ENCODE results near the gene LRRC4C.

DNA sequence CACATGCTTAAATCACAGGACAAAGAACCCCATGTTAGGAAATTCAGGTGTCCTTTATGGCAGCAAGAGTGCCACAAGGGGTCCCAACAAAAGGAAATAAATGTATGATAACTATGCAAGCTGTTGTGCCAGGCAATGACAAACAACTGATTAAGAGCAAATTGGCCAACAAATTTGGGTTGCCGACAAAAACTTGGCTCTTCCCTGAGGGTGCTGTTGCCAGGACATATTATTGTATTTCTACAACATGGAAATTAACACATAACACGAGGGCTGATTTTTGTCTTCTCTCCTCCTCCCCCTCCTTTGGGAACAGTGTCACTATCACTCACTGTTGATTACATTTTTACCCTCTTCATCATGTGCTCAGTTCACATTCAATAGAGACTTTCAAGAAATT is 56.0 kb downstream of the LRRC4C start:
- no peak for TF ChIP-seq POLR2A (IDR thresholded peaks at IDR 0.05; ENCODE audit: low read depth, low read length)
- TF ChIP-seq CTCF (IDR thresholded peaks at IDR 0.05; ENCODE audit: extremely low read depth in 1 of 2, insufficient read depth in 1 of 2, low read depth in 1 of 2, low read length in 2 of 2) = no peak
- no peak for TF ChIP-seq FOS (IDR thresholded peaks at IDR 0.05; ENCODE audit: borderline replicate concordance, insufficient read depth, low read length)

All from endothelial cell of umbilical vein (primary cell).